K562 treated with DMSO at 1 percent for 48 hours (cell line): ENCODE measurements around the gene SLC30A1. TPM values are rescaled to one million over a fixed set of nuclear protein-coding genes. Genes with fewer than 3 reads are reported as not detected.

Source experiments
- total RNA-seq: library from RNA; unstranded; fragments of 300-600 nt; gene quantifications from 2 replicates; pipeline ENCODE4 v1.2.3, GENCODE V29; 2022; ENCODE audit warnings: low replicate concordance; ENCODE audit errors: extremely low read depth

The SLC30A1 gene, protein sequence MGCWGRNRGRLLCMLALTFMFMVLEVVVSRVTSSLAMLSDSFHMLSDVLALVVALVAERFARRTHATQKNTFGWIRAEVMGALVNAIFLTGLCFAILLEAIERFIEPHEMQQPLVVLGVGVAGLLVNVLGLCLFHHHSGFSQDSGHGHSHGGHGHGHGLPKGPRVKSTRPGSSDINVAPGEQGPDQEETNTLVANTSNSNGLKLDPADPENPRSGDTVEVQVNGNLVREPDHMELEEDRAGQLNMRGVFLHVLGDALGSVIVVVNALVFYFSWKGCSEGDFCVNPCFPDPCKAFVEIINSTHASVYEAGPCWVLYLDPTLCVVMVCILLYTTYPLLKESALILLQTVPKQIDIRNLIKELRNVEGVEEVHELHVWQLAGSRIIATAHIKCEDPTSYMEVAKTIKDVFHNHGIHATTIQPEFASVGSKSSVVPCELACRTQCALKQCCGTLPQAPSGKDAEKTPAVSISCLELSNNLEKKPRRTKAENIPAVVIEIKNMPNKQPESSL
- total RNA-seq: not detected in 2 replicates

GRCh38 chr1:211578640-211579439 is at the start of gene SLC30A1:
Gene SLC30A1 (minus strand): TSS chr1:211579161. CDS start chr1:211578612, 549 bp downstream.

Other genes with a start within 250 kb of the SLC30A1 start
- not detected in 2 replicates for gene RD3, start 87.0 kb downstream of the SLC30A1 start, total RNA-seq
- gene NEK2, start 96.5 kb upstream of the SLC30A1 start, total RNA-seq: not detected in 2 replicates